Measurements from ENCODE around the gene KLHL21. TPM values are rescaled to one million over a fixed set of nuclear protein-coding genes. Genes with fewer than 3 reads are reported as not detected.

KLHL21 gene
- total RNA-seq, 2 experiments from 2014 or later, result 17.9 to 18.1 TPM

DNA sequence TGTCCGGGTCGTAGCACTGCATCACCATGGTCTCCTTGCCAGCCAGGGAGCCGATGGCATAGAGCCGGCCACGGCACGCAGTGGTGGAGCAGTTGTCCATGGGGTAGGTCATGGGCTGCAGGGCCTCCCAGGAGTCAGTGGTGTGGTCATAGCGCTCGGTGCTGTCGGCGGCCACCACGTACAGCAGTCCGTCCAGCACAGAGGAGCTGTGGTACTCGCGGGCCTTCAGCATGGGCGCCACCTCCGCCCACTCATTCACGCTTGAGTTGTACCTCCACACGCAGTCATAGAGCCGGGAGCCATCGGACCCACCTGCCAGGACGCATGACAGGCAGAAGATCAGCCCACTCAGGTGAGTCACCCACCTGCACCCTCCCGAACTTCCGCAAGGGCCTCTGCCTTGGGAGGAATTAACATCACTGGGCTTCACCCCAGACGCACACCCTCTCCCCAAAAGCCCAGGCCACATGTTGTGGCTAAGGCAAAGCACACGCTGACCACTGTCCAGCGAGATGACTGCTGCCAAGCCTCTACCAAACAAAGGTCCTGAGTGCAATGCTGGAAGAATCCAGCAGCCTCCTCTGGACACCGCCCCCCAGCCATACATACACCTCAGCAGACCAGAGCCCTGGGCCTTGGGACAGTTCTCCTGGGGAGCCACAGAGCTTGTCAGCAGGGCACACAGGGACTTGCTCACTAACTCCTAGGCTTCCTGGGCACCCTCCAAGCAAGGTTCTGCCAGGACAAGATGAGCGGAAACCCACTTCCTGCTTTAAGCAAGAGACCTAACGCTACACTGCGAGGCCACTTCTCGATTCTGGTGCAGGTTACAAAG is 3.3 kb downstream of the KLHL21 start:
- peaks cover 36% of the 10 kb centered on the region for H3K4me1 Mint-ChIP-seq (ENCODE audit: low read depth)

GRCh38 chr1:6597777-6598131 is 4.9 kb downstream of the KLHL21 start:
- DNase-seq (no peak), ATAC-seq (no peak)
- Mint-ChIP-seq H3K36me3 (ENCODE audit: low read depth) (peaks cover 52% of the 10 kb centered on the region), H3K9me3 (no peaks in the 10 kb centered on the region), H3K4me1 (ENCODE audit: low read depth) (peaks cover 33% of the 10 kb centered on the region), H3K27ac (no peak overlapping the region), H3K4me3 (no peak overlapping the region), H3K27me3 (no peaks in the 10 kb centered on the region)
- ChIA-PET CTCF (interaction anchor here (1.1 kb wide), 1 partner anchor 43 kb away, joined by 4 read pairs; the partner anchor contains the start of gene NOL9), POLR2A (interaction anchor here (3.1 kb wide), 1 partner anchor 9 kb away, joined by 13 read pairs; no protein-coding TSS in a partner anchor)
- TF ChIP-seq, protein P1, sequence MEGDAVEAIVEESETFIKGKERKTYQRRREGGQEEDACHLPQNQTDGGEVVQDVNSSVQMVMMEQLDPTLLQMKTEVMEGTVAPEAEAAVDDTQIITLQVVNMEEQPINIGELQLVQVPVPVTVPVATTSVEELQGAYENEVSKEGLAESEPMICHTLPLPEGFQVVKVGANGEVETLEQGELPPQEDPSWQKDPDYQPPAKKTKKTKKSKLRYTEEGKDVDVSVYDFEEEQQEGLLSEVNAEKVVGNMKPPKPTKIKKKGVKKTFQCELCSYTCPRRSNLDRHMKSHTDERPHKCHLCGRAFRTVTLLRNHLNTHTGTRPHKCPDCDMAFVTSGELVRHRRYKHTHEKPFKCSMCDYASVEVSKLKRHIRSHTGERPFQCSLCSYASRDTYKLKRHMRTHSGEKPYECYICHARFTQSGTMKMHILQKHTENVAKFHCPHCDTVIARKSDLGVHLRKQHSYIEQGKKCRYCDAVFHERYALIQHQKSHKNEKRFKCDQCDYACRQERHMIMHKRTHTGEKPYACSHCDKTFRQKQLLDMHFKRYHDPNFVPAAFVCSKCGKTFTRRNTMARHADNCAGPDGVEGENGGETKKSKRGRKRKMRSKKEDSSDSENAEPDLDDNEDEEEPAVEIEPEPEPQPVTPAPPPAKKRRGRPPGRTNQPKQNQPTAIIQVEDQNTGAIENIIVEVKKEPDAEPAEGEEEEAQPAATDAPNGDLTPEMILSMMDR (IDR thresholded peaks at IDR 0.05), result no peak
- intact Hi-C loops (cut with micrococcal nuclease), result no loop called here

More for the DNA sequence above, 3.3 kb downstream of the KLHL21 start:
- POLR2A ChIA-PET, result interaction anchor here (0.6 to 7.0 kb wide), 7 partner anchors 10 to 45 kb away, joined by 3 to 59 read pairs (median 9); partner anchors contain the start of genes NOL9, PHF13, TAS1R1 and ZBTB48
- DNase-seq (peak; percentile 84), ATAC-seq (peak; percentile 15)
- CTCF ChIA-PET, result interaction anchor here (0.9 to 2.8 kb wide), 9 partner anchors 11 to 47 kb away, joined by 3 to 11 read pairs (median 5); partner anchors contain the start of genes NOL9 and ZBTB48
- Mint-ChIP-seq H3K27me3 (no peaks in the 10 kb centered on the region), H3K9me3 (no peaks in the 10 kb centered on the region), H3K27ac (peak overlapping the region; percentile 90), H3K36me3 (ENCODE audit: low read depth) (peaks cover 47% of the 10 kb centered on the region), H3K4me3 (peak overlapping the region; percentile 93)
- intact Hi-C loops (cut with micrococcal nuclease), result no loop called here
- TF ChIP-seq, protein P1 (IDR thresholded peaks at IDR 0.05), result no peak

GRCh38 chr1:6596886-6597776 is 5.5 kb downstream of the KLHL21 start:
- H3K27me3 Mint-ChIP-seq, result no peaks in the 10 kb centered on the region
- H3K4me1 Mint-ChIP-seq (ENCODE audit: low read depth), result peaks cover 36% of the 10 kb centered on the region
- no peak for DNase-seq
- no peak overlapping the region for H3K4me3 Mint-ChIP-seq
- ATAC-seq, result no peak
- intact Hi-C loops (cut with micrococcal nuclease), result no loop called here
- TF ChIP-seq, protein P1 (IDR thresholded peaks at IDR 0.05), result no peak
- ChIA-PET CTCF (interaction anchor here (1.1 kb wide), 1 partner anchor 43 kb away, joined by 4 read pairs; the partner anchor contains the start of gene NOL9), POLR2A (interaction anchor here (1.3 to 3.1 kb wide), 2 partner anchors 8 to 11 kb away, joined by 3 to 13 read pairs; no protein-coding TSS in a partner anchor)
- H3K9me3 Mint-ChIP-seq, result no peaks in the 10 kb centered on the region
- H3K36me3 Mint-ChIP-seq (ENCODE audit: low read depth), result peaks cover 52% of the 10 kb centered on the region
- H3K27ac Mint-ChIP-seq, result no peak overlapping the region

DNA sequence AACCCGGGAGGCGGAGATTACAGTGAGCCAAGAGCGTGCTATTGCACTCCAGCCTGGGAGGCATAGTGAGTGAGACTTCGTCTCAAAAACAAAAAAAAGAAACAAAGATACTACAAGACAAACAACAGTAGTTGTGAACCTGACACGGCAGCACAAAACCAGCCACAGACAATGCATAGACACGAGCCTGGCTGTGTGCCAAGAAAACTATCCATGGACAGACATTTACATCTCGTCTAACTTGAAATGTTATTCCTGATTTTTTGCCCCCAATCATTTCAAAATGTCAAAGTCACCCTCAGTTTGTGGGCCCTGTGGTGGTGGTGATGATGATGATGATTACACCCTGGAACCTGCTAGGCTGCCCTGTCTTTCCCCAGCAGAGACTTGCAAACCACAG is 6.3 kb downstream of the KLHL21 start:
- Mint-ChIP-seq H3K4me3 (no peak overlapping the region), H3K27ac (no peak overlapping the region), H3K27me3 (no peaks in the 10 kb centered on the region), H3K36me3 (ENCODE audit: low read depth) (peaks cover 51% of the 10 kb centered on the region), H3K9me3 (no peaks in the 10 kb centered on the region), H3K4me1 (ENCODE audit: low read depth) (peaks cover 41% of the 10 kb centered on the region)
- TF ChIP-seq, protein P1 (IDR thresholded peaks at IDR 0.05), result no peak
- intact Hi-C loops (cut with micrococcal nuclease), result no loop called here
- DNase-seq, result no peak
- ChIA-PET POLR2A (interaction anchor here (1.3 kb wide), 1 partner anchor 11 kb away, joined by 3 read pairs; no protein-coding TSS in a partner anchor), CTCF (no interaction called here)
- ATAC-seq, result no peak
